WTC11 (cell line): ENCODE data around the gene FGF14. TPM values are rescaled to one million over a fixed set of nuclear protein-coding genes. Genes with fewer than 3 reads are reported as not detected.

Source experiments
- ATAC-seq: fragments of 200-7000 bp; cut with Tn5 transposase; 2 replicates; pipeline ENCODE4 v1.10.0; 2021; ENCODE audit warnings: mild to moderate bottlenecking, moderate library complexity
- CTCF ChIA-PET: fragments of 300-600 bp; sonication (Branson Sonifier 250); formaldehyde crosslinking; loops from one replicate; lab custom pipeline; 2021; ENCODE audit warnings: antibody characterized with exemption; lab: Charles Lee
- POLR2A ChIA-PET: fragments of 350-600 bp; sonication (Branson Sonifier 250); formaldehyde crosslinking; loops from one replicate; lab custom pipeline; 2021; ENCODE audit warnings: antibody characterized with exemption; lab: Charles Lee
- DNase-seq: peaks from one replicate; pipeline ENCODE4 v3.0.0; 2021; ENCODE audit warnings: low spot score
- H3K27ac Mint-ChIP-seq: 2 replicates; pipeline ENCODE4 v1.8.0; 2021; ENCODE audit warnings: mixed read lengths
- H3K27me3 Mint-ChIP-seq: 2 replicates; pipeline ENCODE4 v1.8.0; 2021; ENCODE audit warnings: low read depth, mild to moderate bottlenecking, moderate library complexity, mixed read lengths
- H3K36me3 Mint-ChIP-seq: 2 replicates; pipeline ENCODE4 v1.8.0; 2021; ENCODE audit warnings: mixed read lengths
- H3K4me1 Mint-ChIP-seq: 2 replicates; pipeline ENCODE4 v1.8.0; 2022; ENCODE audit warnings: mixed read lengths
- H3K4me3 Mint-ChIP-seq: 2 replicates; pipeline ENCODE4 v1.8.0; 2021; ENCODE audit warnings: mild to moderate bottlenecking, moderate library complexity, mixed read lengths
- H3K9me3 Mint-ChIP-seq: 2 replicates; pipeline ENCODE4 v1.8.0; 2021; ENCODE audit warnings: mixed read lengths
- AFF4 ChIP-seq: sonication (generic); formaldehyde crosslinking; IDR thresholded peaks from 2 replicates; pipeline ENCODE4 v1.8.1; 2023; ENCODE audit warnings: mild to moderate bottlenecking, missing genetic modification reagents, borderline replicate concordance
- AR ChIP-seq: fragments of 250-450 bp; sonication (Bioruptor Pico); IDR thresholded peaks from 2 replicates; pipeline ENCODE4 v1.9.0; 2021; ENCODE audit warnings: mild to moderate bottlenecking
- ATF3 ChIP-seq: sonication (generic); formaldehyde crosslinking; conservative IDR thresholded peaks from 2 replicates; pipeline ENCODE4 v1.8.1; 2022; ENCODE audit warnings: mild to moderate bottlenecking, missing genetic modification reagents
- ELF4 ChIP-seq: sonication (generic); formaldehyde crosslinking; IDR thresholded peaks from 2 replicates; pipeline ENCODE4 v1.8.1; 2022; ENCODE audit warnings: low read depth, mild to moderate bottlenecking, moderate library complexity, missing genetic modification reagents
- ESRRA ChIP-seq: sonication (generic); formaldehyde crosslinking; IDR thresholded peaks from 2 replicates; pipeline ENCODE4 v1.8.1; 2022; ENCODE audit warnings: mild to moderate bottlenecking, missing genetic modification reagents, borderline replicate concordance
- GRHL2 ChIP-seq: fragments of 250-450 bp; sonication (Bioruptor Pico); IDR thresholded peaks from 2 replicates; pipeline ENCODE4 v1.8.0; 2022; ENCODE audit warnings: mild to moderate bottlenecking, moderate library complexity; ENCODE audit not compliant: insufficient replicate concordance, severe bottlenecking
- GTF2I ChIP-seq: fragments of 250-450 bp; sonication (Bioruptor Pico); conservative IDR thresholded peaks from 2 replicates; pipeline ENCODE4 v1.4.0; 2021; ENCODE audit warnings: mild to moderate bottlenecking
- HMGXB4 ChIP-seq: sonication (generic); formaldehyde crosslinking; IDR thresholded peaks from 2 replicates; pipeline ENCODE4 v1.8.1; 2023; ENCODE audit warnings: mild to moderate bottlenecking, moderate library complexity, missing genetic modification reagents
- MLX ChIP-seq: sonication (generic); formaldehyde crosslinking; IDR thresholded peaks from 2 replicates; pipeline ENCODE4 v1.8.1; 2023; ENCODE audit warnings: mild to moderate bottlenecking, missing genetic modification reagents, moderate library complexity
- MXD4 ChIP-seq: fragments of 250-450 bp; sonication (Bioruptor Pico); IDR thresholded peaks from 2 replicates; pipeline ENCODE4 v1.8.0; 2021; ENCODE audit warnings: mild to moderate bottlenecking, moderate library complexity, borderline replicate concordance
- NR1H2 ChIP-seq: sonication (generic); formaldehyde crosslinking; IDR thresholded peaks from 2 replicates; pipeline ENCODE4 v1.9.0; 2021; ENCODE audit warnings: mild to moderate bottlenecking, moderate library complexity, missing genetic modification reagents
- SP1 ChIP-seq: sonication (generic); formaldehyde crosslinking; conservative IDR thresholded peaks from 2 replicates; pipeline ENCODE4 v1.8.1; 2022; ENCODE audit warnings: missing genetic modification reagents
- TCF7 ChIP-seq: sonication (generic); formaldehyde crosslinking; IDR thresholded peaks from 2 replicates; pipeline ENCODE4 v1.8.0; 2022; ENCODE audit warnings: mild to moderate bottlenecking, low read depth, missing genetic modification reagents, moderate library complexity
- ZNF121 ChIP-seq: sonication (generic); formaldehyde crosslinking; IDR thresholded peaks from 2 replicates; pipeline ENCODE4 v1.8.0; 2023; ENCODE audit warnings: missing genetic modification reagents
- ZNF423 ChIP-seq: fragments of 250-450 bp; sonication (Bioruptor Pico); IDR thresholded peaks from 2 replicates; pipeline ENCODE4 v2.1.2; 2022; ENCODE audit warnings: mild to moderate bottlenecking, moderate library complexity
- ZNF532 ChIP-seq: fragments of 250-450 bp; sonication (Bioruptor Pico); IDR thresholded peaks from 2 replicates; pipeline ENCODE4 v1.9.0; 2021; ENCODE audit warnings: mild to moderate bottlenecking, borderline replicate concordance
- total RNA-seq: library from RNA; stranded (reverse); gene quantifications from 3 replicates; pipeline ENCODE4 v1.2.3, GENCODE V29; 2021

The FGF14 gene
- total RNA-seq, 1 experiment from 2014 or later, result 0.28 TPM

GRCh38 chr13:101774393-101774792 is 627.5 kb downstream of the FGF14 start:
- CTCF ChIA-PET, result no interaction called here
- no peak for DNase-seq
- no peak for TF ChIP-seq ZNF532 (CRISPR knock-in tag)
- no peak for TF ChIP-seq MXD4 (CRISPR knock-in tag)
- no peak for TF ChIP-seq HMGXB4 (CRISPR knock-in tag)
- no peak for TF ChIP-seq ELF4 (CRISPR knock-in tag)
- TF ChIP-seq AR (CRISPR knock-in tag), result no peak
- TF ChIP-seq SP1 (CRISPR knock-in tag), result no peak
- no peak for TF ChIP-seq AFF4 (CRISPR knock-in tag)
- TF ChIP-seq, all 79 proteins: peak for 0
- Mint-ChIP-seq H3K27ac (no peak overlapping the region), H3K4me1 (no peaks in the 10 kb centered on the region), H3K27me3 (no peaks in the 10 kb centered on the region), H3K36me3 (no peaks in the 10 kb centered on the region), H3K9me3 (peaks cover 2% of the 10 kb centered on the region), H3K4me3 (no peak overlapping the region)
- ATAC-seq, result no peak
- POLR2A ChIA-PET, result no interaction called here

- H3K27ac Mint-ChIP-seq, result no peak overlapping the region
- DNase-seq, result no peak
- no peaks in the 10 kb centered on the region for H3K27me3 Mint-ChIP-seq
- ChIA-PET CTCF (no interaction called here), POLR2A (no interaction called here)
- ATAC-seq, result no peak
- no peaks in the 10 kb centered on the region for H3K36me3 Mint-ChIP-seq
- peaks cover 12% of the 10 kb centered on the region for H3K9me3 Mint-ChIP-seq
- no peak overlapping the region for H3K4me3 Mint-ChIP-seq
- H3K4me1 Mint-ChIP-seq, result no peaks in the 10 kb centered on the region
- no peak for TF ChIP-seq GRHL2 (CRISPR knock-in tag)
- TF ChIP-seq MLX, result no peak
- no peak for TF ChIP-seq ZNF121 (CRISPR knock-in tag)
- TF ChIP-seq ZNF532 (CRISPR knock-in tag), result no peak
- TF ChIP-seq GTF2I (CRISPR knock-in tag), result no peak
- no peak for TF ChIP-seq TCF7
- no peak for TF ChIP-seq ESRRA
- TF ChIP-seq ZNF423 (CRISPR knock-in tag), result no peak
- TF ChIP-seq NR1H2, result no peak
- no peak for TF ChIP-seq MXD4 (CRISPR knock-in tag)
- TF ChIP-seq ATF3 (CRISPR knock-in tag), result no peak
These were observed 628.8 kb downstream of the FGF14 start for GRCh38 chr13:101773062-101773461.
